GM19467 (cell line): ENCODE results near the gene HTT.
A peak's percentile ranks its signal among the peaks of the same experiment; 100 is the strongest.

Experiments
- ATAC-seq: cut with Tn5 transposase; IDR thresholded peaks from one replicate; pipeline ENCODE4 v1.9.1; 2021; ENCODE audit warnings: mild to moderate bottlenecking, moderate library complexity; ENCODE audit not compliant: unreplicated experiment

HTT gene

DNA sequence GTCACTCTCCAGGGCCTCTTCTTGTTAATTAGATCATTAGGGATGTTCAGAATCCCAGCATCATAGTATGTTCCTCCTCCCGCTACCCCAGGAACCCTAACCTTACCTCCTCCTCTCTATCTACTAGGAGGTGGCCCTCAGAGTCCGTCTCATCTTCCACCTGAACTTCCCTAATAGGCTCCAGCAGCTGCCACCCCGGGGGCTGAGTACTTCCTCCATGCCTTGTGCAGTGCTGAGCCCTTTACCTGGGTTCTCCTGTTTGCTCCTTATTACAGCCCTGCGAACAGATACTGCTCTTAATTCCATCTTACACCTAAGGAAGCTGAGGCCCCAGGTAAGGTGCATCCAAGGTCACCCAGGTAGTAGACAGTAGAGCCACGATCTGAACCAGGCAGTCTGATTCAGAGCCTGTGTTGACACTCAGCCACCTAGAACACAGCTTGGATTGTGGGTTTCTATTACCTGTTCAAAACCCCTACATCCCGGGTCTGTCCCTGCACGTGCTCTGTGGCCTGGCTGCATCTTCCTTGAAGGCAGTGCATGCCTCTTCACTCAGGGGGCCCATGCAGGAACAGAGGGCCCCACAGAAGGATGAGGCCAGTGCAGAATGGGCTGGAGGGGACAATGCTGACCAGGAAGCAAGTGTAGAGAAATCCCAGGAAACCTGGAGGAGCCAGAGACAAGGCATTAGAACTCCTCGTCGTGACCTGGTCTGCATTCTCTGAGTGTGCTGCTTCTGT lies 123.1 kb downstream of the HTT start:
- ATAC-seq: no peak

DNA sequence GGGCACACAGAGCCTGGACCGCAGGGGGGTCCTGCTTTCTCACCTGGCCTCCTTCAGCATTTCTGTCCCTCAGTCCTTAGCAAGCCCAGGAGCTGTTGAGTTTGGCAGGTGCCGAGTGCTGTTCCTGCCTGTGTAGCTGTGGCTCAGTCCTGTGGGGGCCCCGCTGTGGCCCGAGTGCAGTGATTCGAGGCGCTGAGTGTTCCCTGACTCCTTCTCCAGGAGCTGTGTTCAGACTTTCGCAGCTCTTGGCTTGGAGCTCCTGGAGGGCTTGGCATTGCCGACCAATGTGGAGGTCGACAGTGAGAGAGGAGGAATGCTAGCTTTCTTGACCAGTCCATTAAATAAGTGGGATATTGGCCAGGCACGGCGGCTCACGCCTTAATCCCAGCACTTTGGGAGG lies 124.4 kb downstream of the HTT start:
- no peak for ATAC-seq

DNA sequence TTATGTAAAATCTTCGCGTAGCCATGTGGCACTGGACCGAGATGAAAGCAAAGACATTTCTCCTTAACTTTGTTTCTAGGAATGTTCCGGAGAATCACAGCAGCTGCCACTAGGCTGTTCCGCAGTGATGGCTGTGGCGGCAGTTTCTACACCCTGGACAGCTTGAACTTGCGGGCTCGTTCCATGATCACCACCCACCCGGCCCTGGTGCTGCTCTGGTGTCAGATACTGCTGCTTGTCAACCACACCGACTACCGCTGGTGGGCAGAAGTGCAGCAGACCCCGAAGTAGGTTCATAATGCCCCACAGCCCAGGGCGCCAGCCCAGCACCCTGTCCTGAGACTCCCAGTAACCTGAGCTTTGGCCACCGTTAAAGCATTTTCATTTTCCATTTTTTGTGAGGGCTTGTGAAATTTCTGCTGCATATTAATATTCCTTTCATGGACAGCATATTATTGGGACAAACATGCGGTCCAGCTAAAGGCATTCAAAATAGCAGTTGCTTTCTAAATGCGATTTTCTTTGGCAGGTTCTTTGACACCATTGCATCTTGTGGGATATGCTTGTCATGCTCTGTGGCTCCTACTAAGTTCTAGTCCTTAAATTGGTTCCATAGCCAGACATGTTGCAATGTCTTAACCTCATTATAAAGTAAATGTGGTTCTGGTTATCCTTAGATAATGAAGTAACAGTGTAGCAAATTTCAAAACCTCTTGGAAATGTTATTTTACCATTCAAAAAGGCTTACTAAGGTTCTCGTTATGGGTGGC lies 125.4 kb downstream of the HTT start:
- no peak for ATAC-seq

DNA sequence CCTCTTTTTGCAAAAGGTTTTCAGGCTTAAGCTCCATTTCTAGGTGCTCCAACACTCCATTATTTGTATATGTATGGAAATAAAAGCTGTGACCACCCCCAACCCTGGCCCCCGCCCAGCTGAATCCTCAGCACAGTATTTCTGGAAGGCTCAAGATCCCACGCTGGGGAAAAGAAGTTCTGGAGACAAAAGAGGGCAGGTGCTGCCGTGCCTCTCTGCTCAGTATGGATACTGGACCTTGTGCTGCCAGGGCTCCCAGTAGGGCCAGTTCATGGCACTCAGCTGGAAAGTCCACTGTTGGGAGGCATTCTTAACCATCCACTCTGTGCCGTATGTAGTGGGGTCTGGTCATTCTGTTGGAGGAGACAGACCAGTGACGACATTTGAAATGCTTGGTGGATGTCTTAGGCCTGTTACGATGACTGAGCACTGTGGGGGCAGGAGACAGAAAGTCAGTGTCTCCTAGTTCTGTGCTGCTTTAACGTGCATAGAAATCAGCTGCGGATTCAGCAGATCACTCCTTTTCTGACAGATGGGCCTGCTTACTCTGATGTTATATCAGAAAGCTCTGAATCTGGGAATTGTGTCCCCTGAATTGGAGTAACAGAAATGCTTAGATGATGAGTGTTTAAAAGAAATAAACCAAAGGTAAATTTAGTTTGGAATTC lies 126.1 kb downstream of the HTT start:
- ATAC-seq: no peak

DNA sequence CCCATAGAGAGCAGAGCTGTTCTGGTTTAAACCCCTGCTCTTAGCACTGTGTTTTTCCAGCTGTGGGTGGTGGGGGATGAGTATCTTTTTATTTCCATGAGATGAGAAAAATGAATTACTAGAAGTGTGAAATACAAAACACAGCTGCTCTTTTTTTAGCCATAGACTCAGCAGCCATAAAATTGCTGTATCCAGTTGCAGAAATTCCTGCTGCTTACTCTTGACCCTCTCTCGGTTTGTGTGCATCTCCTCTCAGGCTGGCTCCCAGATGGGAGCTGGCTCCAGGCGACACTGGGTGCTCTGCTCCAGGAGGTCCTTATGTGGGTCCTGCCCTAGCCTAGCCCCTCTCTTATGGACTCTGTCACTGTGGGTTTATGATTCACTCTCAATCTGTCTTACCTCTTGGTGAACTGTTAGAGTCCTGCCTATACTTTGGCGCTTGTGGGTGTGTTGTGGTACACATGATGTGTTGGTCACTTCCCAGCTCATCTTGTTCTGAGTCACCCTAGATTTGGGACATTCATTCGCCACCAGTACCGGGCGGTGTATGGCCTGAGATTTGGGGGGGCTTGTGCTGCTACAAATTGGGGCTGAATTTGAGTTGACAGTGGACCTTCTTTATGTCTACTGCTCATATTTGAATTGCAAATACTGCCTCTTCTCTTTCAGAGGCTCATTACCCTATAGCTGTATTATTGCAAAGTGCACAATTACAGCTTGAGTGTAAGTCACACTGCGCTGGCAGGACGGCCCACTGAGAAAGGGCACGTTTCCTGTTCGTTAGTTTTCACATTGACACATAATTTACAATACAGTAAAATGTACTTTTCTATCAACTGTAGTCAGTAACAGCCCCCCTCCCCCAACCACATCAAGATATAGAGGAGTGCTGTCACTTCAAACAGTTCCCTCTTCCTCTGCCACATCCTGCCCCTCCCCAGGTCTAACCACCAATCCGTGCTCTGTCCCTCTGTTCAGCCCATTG lies 127.5 kb downstream of the HTT start:
- ATAC-seq: peak; percentile 50

DNA sequence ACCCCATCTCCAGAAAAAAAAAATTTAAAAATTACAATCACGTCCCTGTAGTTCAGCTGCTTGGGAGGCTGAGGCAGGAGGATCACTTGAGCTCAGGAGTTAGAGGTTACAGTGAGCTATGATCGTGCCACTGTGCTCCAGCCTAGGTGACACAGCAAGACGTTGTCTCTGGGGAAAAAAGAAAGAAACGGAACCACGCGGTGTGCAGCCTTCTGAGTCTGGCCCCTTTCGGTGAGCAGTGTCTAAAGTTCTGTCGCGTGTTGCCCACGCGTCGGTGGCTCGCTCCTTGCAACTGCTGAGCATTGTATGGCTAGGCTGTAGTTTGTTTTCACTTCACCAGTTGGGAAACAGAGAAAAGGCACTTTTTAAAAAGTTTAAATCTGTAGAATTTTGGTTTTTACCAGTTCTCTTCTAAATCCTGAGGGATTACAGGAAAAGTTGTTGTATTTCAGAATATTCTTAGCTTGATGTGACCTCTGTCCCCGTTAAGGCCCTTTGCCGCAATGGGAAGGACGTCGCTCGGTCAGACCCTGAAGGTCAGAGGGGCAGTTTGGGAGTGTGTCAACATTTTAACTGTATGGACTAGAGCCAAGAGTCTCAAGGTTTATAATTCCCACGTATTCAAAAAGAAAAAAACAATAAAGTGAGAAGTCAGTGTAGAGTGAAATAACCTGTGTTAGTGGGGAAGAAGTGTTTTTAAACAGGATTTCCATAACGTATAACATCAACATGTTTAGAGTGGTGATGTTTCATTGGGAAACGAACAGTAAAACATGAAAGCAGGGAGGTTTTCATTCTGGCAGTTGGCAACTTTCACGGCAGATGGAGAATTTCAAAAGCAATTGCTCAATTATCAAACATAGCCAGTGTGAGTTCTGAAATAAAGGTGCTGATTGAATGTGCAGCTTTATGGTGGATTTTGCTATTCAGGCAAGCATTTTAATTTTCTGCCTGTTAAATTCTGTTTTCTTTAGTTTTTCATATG lies 128.6 kb downstream of the HTT start:
- ATAC-seq: no peak

DNA sequence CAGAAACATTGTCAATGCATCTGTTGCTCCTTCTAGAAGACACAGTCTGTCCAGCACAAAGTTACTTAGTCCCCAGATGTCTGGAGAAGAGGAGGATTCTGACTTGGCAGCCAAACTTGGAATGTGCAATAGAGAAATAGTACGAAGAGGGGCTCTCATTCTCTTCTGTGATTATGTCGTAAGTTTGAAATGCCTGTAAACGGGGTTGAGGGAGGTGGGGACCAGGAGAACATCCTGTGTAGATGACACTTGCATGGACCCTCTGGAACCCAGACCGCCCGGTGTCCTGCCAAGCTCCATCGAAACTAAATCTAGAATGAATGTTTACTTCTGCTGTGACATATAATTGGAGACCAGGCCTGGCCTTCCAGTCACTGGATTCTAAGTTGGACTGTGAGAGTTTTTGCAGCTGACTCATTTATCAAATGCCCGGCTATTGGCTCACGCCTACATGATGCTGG lies 129.5 kb downstream of the HTT start:
- no peak for ATAC-seq

DNA sequence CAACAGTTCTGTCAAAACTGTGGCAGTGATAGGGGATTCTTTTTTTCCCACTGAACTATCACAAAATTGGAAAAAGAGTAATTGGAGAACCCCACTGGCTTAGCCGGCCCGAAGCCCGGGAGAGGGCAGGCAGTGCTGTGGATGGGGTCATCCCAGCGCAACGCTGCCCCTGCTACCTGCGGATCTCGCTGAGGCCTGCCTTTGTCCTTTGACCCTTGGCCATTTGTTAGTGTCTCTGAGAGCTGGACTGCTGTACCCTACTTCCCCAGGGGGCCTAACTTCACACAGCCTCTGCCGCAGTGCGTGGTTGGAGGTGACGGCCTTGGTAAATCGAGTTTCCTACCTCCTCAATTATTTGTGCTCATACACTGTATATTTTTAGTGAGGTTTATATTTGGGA lies 131.5 kb downstream of the HTT start:
- ATAC-seq: no peak

DNA sequence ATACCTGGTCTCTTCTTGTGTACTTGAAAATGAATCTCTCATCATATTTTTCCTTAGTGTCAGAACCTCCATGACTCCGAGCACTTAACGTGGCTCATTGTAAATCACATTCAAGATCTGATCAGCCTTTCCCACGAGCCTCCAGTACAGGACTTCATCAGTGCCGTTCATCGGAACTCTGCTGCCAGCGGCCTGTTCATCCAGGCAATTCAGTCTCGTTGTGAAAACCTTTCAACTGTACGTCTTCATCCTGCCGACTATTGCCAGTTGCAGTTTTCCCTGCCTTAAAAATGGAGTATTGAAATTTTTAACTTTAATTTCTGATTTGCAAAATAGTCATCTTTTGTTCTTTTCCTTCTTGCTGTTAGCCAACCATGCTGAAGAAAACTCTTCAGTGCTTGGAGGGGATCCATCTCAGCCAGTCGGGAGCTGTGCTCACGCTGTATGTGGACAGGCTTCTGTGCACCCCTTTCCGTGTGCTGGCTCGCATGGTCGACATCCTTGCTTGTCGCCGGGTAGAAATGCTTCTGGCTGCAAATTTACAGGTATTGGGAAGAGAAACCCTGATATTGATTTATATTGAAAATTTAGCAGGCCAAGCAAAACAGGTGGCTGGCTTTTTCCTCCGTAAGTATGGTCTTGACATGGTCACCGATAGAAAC lies 132.1 kb downstream of the HTT start:
- no peak for ATAC-seq

DNA sequence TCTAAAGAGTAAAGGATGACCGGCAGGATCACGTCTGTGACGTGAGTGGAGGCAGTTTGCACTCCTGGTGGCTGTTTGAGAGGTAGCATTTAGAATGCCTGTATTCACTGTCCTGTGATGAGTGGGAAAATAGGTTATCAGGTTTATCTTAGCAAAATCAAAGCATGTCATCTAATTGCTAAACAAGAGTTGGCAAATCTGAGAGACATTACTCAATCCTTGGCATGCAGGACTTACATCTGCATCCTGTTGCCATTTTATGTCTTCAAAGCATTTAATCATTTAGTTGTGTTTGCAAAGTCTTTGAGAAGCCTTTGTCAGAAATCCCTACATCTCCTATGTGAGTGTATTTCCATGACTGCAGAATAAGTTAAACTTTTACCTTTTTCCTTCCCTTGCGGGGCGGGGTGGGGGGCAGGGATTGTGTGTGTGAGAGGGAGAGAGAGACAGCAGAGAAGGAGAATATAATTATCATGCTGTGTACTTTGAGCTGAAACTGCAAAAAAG lies 133.1 kb downstream of the HTT start:
- ATAC-seq: no peak

DNA sequence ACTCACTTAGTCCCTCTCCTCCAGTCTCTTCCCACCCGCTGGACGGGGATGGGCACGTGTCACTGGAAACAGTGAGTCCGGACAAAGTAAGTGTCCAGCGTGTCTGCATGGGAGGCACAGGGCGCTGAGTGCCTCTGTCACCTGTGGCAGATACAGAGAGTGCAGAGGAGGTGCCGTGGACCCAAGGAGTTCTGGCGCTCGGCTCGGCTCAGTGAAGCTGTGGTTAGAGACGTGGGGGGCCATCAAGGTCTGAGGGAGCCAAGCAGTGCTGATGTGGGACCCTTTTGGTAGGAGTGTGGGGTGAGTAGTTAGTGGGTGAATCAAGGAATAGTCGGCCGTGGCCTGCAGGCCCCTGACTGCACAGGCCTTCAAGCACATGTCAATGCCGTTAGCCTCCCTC lies 134.3 kb downstream of the HTT start:
- ATAC-seq: no peak

DNA sequence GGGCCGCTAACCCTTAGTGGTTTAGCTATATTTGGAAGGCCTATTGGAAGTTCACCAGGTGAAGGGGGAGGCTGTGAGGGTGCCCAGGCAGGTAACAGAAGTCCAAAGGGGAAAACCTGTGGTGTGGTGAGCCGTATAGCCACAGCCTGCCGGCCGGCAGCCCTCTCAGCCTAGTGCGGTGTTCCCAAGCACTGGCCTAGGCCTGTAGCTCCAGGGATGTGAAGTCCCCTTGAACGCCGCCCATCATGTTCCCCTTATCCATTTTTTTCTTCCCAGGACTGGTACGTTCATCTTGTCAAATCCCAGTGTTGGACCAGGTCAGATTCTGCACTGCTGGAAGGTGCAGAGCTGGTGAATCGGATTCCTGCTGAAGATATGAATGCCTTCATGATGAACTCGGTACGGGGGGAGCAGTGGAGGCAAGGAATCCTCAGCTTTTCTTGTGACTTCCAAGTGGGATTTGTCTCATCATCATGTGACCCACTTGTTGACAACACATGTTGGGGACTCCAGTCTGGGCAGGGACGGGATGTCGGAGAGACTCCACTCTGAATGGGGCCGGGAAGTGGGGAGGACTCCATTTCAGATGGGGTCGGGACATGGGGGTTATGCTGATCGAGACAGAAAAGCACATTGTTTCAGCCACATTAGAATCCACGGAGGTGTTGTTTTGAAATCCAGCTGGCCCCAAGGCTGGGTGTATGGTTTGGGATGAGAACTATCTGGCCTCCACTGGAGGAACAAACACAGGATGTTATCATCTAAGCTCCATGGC lies 135.3 kb downstream of the HTT start:
- no peak for ATAC-seq

DNA sequence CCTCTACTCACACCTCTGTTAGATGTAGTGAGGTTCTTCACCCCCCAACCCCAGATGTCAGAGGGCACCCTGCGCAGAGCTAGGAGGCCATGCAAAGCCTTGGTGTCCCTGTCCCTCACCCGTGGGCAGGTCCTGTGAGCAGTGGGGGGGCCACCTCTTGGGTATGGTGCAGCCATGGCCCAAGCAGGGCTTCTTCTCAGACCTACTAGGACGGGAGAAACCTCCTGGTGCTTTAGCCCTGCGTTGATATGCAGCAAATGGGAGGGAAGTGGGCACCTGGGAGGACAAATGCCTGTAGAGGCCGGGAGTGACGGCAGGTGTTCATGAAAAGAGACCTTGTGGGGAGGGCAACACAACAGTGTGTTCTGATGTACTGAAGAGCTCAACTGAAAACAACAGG lies 136.0 kb downstream of the HTT start:
- no peak for ATAC-seq

DNA sequence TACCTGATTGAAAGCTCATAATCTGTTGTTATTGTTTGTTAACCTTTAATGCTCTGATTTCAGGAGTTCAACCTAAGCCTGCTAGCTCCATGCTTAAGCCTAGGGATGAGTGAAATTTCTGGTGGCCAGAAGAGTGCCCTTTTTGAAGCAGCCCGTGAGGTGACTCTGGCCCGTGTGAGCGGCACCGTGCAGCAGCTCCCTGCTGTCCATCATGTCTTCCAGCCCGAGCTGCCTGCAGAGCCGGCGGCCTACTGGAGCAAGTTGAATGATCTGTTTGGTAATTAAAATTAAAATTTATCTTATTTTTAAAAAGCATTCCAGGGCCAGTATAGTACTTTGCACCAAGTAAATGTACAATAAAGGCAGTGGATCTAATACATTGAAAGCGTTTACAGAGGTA lies 137.4 kb downstream of the HTT start:
- ATAC-seq: no peak

DNA sequence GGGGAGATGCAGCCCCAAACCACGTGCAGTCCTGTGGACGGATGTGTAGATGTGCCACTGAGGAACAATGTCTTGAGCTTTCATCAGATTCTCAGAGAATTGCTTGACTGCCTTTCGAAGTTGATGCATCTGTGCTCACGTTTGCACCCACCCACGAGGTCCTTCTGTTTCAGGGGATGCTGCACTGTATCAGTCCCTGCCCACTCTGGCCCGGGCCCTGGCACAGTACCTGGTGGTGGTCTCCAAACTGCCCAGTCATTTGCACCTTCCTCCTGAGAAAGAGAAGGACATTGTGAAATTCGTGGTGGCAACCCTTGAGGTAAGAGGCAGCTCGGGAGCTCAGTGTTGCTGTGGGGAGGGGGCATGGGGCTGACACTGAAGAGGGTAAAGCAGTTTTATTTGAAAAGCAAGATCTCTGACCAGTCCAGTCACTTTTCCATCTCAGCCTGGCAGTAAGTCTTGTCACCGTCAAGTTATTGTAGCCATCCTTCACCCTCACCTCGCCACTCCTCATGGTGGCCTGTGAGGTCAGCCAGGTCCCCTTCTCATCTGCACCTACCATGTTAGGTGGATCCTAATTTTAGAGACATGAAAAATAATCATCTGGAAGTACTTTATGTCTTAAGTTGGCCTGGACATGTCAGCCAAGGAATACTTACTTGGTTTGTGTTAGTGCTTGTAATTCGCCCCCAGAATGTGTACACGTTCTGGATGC lies 138.1 kb downstream of the HTT start:
- ATAC-seq: no peak

DNA sequence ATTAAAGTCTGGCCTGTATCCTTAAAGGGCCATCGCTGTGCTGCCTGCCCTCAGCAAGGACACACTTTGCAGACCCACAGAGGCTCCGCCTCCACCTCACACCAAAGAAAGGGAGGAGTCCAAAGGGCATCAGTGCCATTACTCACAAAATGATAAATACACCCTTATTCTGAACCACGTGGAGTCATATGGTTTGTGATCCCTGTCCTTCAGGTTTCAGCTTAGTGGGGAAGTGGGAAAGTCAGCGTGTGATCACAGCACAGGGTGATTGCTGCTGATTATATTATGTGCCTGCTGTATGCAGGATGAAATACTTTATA lies 138.6 kb downstream of the HTT start:
- ATAC-seq: no peak

DNA sequence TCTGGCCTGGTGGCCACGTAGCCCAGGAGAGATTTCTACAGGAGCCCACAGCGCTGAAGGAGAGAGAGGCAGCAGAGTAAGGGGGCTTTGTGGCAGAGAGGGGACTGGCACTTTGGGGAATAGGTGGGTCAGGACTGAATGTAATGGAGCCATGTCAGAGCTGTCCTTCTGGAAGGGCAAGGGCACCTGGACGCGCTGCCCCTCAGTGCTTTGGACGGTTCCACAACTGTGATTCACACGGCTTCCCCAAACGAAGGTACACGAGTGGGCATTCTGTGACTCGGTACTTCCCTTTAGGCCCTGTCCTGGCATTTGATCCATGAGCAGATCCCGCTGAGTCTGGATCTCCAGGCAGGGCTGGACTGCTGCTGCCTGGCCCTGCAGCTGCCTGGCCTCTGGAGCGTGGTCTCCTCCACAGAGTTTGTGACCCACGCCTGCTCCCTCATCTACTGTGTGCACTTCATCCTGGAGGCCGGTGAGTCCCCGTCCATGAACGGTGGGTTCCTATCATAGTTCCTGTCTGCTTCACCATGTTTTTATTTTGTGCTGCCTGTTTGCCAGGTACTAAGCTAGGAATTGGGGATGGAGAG lies 139.3 kb downstream of the HTT start:
- no peak for ATAC-seq
